AG08395 (cell line): ENCODE data around the gene GSN.
A peak's percentile ranks its signal among the peaks of the same experiment; 100 is the strongest.

Experiments used
- DNase-seq: peaks from one replicate; pipeline ENCODE4 v3.0.0; 2012; ENCODE audit warnings: mixed read lengths, low spot score

GSN gene

GRCh38 chr9:121273064-121273775, 5.3 kb downstream of the GSN start:
- no peak for DNase-seq

DNA sequence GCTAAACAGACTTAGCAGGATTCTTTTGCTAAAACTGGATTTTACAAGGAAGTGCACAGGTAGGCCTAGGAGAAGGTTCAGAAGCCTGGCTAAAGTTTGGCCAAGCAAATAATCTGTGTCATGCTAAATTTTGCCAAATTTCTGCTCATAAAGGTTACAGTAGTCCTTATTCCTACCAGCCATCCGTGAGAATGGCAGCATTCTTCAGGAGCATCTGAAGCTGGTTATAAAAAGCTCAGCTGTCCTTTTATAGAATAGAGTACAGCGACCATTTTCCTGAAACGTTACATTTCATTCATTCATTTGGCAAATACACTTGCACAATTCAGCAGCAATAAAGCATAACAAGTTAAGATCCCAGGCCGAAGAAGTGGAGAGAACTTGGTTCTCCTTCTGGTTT, 6.9 kb downstream of the GSN start:
- no peak for DNase-seq

GRCh38 chr9:121275781-121276658, 8.1 kb downstream of the GSN start:
- DNase-seq, result no peak

DNA sequence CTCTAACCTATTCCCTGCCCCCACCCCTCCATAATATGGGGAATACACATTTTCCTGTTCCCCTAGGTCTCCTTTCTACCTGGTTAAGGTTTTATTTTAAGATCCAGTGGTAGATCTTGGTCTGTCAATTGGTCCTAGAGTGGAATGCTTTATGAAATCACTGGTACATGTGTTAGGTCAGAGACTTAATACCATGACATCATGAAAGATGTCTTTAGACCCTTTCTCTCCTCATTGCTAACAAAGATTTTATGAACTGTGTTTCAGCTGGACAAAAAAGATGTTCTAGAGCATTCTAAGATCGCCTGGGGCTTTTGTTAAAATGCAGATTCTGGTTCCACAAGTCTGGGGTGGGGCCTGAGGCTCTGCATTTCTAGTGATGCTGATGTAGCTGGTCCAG, 9.1 kb downstream of the GSN start:
- no peak for DNase-seq

DNA sequence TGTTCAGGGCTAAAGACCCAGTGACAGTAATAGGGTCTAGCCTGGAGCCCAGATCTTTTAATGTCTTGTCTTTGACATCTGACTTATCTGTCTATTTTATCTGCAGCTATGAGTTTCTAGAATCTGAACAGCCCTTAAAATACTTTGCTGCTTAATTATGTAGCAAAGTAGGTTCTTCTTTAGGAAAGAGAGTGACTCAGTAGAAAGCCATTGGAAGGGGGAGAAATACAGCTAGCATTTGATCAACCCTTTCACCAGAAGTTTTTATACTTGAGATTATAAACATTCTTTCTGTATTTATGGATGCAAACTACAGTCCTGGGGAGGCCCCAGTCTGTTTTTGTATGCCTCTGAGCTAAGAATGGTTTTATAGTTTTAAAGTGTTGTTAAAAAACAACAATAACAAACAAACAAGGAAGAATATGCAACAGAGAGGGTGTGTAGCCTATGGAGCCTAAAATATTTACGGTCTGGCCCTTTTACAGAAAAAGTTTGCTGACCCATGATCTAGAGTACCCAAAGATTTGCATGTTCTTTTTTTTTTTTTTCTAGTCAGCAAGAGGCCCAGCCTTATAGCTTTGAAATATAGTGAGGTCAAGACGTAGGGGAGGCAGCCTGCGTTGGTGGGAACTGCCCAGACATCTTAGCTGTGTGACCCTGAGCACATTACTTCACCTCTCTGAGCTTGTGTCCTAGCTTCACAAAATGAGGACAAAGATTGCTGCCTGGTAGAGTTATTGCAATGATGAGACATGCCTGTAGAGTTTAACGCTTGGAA, 9.7 kb downstream of the GSN start:
- no peak for DNase-seq

DNA sequence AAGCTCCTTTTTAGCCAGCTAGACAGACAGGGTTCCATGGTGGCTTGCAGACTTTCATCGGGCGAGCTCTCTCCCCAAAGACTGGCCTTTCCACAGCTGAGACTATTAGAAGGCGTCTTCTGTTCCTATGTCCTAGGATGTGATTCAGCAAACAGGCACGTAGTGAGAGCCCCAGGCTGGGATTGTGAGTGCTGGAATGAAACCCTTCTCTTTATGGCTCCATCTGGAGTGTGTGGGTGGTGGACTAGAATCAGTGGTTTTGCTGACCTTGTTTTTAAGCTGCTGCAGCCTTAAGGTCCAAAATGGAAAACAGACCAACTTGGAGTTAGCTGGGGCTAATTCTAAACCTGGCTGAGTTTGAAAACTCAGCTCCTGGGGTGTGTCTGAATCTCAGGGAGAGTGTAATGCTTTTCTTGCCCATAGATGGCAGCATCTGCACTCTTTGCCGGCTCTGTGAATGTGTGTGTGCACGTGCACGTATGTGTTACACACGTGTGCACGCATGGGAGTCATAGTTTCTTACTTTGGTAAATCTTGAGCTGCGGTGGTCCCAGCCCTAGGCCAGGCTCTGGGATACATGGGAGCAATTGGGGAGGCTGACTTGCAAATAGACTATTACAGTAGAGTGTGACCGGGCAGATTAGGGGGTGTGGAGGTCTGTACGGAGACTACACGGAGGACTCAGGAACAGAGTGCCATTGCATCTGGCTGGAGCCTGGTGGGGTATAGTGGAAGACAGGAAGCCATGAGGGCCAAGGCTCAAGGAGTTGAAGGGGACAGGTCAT, 10.7 kb downstream of the GSN start:
- DNase-seq, result peak; percentile 88

DNA sequence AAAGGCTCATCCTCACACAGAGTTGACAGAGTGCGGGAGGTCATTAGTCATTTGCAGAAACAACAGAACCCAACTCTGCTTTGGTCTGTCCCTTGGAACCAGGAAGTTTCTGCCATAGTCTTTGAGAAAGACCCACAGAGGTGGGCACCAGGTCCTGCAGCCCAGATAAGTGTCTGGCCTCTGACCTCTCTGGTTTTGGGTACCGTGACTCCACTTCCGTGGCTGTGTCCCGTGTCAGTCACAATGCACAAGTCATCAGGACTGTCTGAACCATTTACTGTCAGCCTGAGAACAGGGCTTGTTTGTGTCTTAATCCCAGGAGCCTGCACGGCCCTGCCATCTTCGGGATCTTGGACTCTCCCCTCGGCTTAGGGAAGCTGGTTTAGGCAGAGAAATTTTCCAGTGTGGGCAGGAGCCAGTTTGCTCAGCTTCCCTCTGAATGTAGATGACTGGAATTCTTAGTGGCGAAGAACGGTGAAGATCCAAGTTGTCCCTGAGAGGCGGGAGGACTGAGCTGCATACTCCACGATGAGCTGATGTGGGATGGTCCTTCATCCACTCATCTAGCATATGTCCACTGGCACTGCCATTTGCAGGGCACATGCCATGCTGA, 11.9 kb downstream of the GSN start:
- no peak for DNase-seq

DNA sequence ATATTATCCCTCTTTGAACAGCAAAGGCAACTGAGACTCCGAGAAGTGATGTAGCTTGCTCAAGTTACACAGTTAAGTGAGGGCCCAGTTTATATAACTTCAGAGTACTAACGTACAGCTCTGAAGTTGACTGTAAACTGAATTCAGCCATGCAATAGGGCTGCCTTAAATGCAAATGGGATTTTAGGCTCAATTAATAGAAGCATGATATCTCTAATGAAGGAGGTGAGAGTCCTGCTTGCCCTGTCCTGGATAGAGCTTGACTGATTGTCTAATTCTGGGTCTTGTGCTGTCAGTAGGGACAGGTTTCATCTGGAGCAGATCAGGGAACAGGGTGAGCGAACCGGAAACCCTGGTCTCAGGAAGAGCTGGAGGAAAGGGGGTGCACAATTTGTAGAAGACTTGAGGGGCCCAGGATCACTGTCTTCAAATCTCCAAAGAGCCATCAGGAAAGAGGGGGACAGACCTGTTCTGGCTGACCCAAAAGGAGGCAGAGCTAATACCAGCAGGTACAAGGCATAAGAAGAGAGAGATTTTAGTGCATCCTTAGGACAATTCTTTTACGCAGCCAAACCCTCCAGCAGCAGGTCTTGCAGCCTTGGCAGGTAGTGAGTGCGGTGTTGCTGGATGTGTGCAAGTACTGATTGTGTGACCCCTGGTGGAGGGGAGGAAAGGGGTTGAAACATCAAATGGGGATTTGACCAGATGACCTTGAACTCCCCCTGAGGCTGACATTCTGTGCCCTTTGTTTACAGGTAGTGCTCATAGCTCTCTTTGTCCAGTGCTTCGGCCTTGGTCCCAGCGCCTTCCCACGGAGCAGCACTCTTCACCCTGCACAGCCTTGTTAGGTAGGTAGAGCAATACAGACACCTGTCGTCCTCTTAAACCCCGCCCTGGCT, 13.0 kb downstream of the GSN start:
- no peak for DNase-seq

- no peak for DNase-seq
These were observed 13.8 kb downstream of the GSN start for GRCh38 chr9:121281614-121282276.

DNA sequence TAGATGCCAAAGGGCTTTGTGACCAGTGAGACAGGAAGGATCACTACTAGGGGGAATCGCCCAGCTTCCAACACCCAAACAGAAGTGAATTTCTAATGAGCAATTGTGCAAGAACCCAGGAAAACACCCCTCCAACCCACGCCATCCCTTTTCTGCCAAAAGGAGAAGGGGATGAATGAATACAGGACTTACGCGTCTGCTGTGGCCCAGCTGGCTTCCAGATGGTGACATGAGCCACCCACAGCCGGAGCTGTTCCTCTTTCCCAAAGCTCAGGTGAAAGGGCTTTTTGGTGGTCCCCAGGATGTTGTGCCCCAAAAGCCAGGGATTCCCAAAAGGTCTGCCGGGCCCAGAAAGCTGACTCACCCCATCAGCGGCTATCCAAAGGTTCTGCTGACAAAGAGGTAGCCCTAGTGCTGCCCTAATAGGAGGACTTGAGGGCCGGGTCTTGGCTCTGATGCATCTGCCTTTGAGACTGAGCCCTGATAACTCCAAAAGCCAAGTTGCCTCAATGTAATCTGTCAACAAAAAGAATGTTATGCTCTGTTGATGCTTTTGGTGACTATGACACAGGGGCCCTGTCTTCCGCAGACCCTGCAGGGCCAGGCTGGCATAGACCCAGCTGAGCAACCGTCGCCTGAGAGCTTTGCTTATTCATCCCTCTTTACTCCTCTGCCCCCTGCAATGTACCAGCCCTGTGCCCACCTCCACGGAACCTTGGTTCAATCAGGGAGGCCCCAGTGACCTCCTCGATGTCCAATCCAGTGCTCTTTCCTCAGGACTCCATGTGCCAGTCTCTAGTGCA, 14.5 kb downstream of the GSN start:
- peak; percentile 65 for DNase-seq

- DNase-seq, result no peak
These were observed 15.1 kb downstream of the GSN start for GRCh38 chr9:121283080-121283398.

DNA sequence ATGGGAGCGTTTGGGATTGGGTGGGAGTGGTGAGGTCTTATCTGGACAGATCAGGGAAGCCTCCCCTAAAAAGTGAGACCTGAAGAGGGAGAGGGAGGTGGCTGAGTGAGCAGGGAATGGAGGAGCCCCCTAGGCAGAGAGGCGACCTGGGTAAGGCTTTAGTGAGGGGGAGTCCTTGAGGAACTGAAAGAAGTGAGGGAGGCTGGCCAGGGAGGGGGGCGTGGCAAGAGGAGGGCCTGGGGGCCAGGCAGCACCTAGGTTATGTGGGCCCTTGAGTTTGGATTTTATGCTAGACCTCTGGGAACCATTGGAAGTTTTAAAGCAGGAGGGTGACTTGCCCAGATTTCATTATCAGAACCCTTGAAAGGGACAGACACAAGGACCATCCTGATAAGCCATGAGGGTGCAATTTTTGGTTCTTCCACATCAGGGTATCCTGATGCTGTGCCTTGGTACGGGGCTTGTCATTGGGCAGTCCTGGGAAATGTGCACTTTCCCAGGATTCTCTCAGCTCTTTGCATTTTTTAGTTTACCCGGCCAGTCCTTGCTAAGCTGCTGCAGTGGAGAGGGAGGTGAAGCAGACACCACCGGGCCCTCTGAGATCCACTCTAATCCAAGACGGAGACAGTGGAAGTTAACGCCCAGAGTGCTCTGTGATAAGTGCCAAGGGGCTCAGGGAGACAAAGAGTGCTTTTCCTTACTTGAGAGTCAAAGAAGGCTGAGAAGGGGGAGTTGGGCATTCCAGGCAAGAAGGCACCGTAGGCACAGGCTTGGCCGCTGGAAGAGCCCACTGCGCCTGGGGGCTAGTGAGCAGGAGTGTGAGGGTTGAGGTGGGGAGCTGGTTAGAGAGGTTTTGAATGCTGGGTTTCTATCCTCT, 16.1 kb downstream of the GSN start:
- no peak for DNase-seq

DNA sequence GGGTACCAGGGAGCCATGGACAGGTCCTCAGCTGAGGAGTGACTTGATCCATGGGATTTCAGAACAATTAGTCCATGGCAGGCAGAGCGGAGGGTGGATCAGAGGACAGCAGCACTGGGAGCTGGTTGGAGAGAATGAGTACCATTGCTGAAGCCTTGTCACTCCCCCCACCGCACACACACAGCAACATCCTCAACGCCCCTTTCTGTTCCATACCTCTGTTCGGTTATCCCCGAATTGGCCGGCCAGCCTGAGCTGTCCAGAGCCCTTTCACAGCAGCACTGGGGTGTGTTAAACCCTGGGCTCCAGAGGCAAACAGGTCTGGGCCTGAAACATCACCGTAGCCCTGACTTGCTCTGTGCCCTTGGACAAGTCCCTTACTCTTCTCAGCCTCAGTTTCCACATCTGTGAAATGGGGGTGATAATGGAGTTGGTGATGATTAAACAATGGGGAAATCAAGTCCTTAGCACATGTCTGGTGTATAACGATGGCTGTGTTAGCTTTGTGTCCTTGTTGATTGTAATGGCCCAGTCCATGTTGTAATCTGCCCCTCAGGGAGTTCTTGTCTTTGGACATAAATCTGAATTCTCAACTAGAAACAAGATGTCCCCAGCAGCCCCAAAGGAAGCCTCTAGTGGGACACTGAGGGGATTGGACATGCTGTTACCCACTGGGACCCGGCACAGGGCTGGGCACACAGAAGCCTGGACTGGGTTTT, 16.9 kb downstream of the GSN start:
- no peak for DNase-seq

GRCh38 chr9:121285835-121286687, 18.1 kb downstream of the GSN start:
- peak; percentile 70 for DNase-seq

- no peak for DNase-seq
These were observed 18.7 kb downstream of the GSN start for GRCh38 chr9:121286688-121286972.

GRCh38 chr9:121286973-121287741, 19.2 kb downstream of the GSN start:
- peak; percentile 93 for DNase-seq
